Endothelial cell (in vitro differentiated cells): ENCODE measurements around the gene MVB12B. TPM values are rescaled to one million over a fixed set of nuclear protein-coding genes. Genes with fewer than 3 reads are reported as not detected.

Experiments
- DNase-seq: peaks from one replicate; pipeline ENCODE4 v3.0.0; 2021; ENCODE audit warnings: low spot score
- H3K27ac Mint-ChIP-seq: one replicate; pipeline ENCODE4 v1.8.0; 2021; ENCODE audit warnings: mixed read lengths, inconsistent platforms; ENCODE audit not compliant: unreplicated experiment
- H3K27me3 Mint-ChIP-seq: one replicate; pipeline ENCODE4 v1.8.0; 2021; ENCODE audit warnings: mild to moderate bottlenecking, moderate library complexity, mixed read lengths, inconsistent platforms; ENCODE audit not compliant: unreplicated experiment
- H3K36me3 Mint-ChIP-seq: one replicate; pipeline ENCODE4 v1.8.0; 2021; ENCODE audit warnings: mild to moderate bottlenecking, low read depth, mixed read lengths, inconsistent platforms; ENCODE audit not compliant: unreplicated experiment
- H3K4me1 Mint-ChIP-seq: one replicate; pipeline ENCODE4 v1.8.0; 2021; ENCODE audit warnings: mild to moderate bottlenecking, mixed read lengths, inconsistent platforms; ENCODE audit not compliant: unreplicated experiment
- H3K4me3 Mint-ChIP-seq: one replicate; pipeline ENCODE4 v1.8.0; 2021; ENCODE audit warnings: mild to moderate bottlenecking, mixed read lengths, inconsistent platforms; ENCODE audit not compliant: unreplicated experiment
- H3K9me3 Mint-ChIP-seq: one replicate; pipeline ENCODE4 v1.8.0; 2021; ENCODE audit warnings: mixed read lengths, inconsistent platforms; ENCODE audit not compliant: unreplicated experiment
- CTCF ChIP-seq: fragments of 200-600 bp; sonication (generic); IDR thresholded peaks from one replicate; pipeline ENCODE4 v1.5.0; 2021; ENCODE audit warnings: antibody characterized with exemption; ENCODE audit not compliant: unreplicated experiment
- total RNA-seq: library from RNA; stranded (reverse); fragmentation: NEBNext Ultra II Directional; extraction: Animal tissue kit (Norgen Biotek cat#: 25700); gene quantifications from one replicate; pipeline ENCODE4 v1.2.1, GENCODE V29; 2021; ENCODE audit not compliant: unreplicated experiment

The MVB12B gene
- total RNA-seq, 1 donor from 2014 or later = 18.8 TPM

DNA sequence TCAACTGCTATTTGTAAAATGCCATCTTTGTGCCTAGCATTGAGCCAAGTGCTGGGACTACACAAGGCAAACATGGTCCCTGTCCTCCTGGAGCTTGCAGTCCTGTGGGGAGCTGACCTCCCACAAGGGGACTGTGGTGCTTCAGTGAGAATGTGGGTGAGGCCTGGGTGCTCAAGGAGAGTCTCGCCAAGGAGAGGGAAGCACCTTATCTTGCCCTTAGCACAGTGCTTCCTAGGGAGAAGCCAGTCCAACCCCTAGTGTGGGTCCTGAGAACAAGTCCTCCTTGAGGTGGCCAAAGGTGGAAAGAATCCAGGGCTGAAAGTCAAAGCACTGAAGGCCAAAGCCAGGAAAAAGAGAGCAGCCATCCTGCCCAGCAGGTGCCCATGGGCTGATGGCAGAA, 31.1 kb upstream of the MVB12B start:
- Mint-ChIP-seq H3K9me3 (no peaks in the 10 kb centered on the region), H3K27ac (no peak overlapping the region), H3K36me3 (no peaks in the 10 kb centered on the region), H3K27me3 (peaks cover 5% of the 10 kb centered on the region), H3K4me3 (peak overlapping the region; percentile 24), H3K4me1 (no peaks in the 10 kb centered on the region)
- no peak for TF ChIP-seq CTCF
- DNase-seq = no peak

DNA sequence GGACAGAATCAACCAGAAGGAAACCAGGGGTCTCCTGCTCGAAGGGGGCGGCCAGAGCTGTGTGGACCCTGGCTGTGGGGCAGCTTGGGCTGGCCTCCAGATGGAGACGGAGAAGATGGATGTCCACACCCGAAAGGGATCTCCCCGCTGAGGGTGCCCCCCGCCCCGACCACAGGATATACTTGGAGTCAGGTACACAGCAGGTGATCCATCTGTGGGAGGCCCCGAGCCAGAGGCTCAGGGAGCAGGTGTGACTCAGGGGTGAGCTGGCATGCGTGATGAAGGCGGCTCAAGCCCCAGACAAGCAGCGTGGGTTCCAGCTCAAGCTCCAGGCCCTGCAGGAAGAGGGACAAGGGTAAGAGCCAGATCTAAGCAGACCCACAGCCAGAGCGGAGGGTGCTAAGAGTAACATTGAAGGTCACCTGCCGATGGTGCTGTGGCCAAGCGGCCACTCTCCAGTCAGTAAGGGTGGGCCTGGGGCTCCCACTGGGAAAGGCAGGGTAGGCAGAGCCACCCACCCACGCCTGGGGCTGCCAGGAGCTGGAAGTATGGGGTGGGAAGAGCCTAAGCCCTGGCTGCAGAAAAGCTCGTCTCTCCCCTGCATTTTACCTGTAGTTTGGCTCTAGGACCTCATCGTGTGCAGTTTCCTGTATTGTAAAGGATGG, 30.6 kb upstream of the MVB12B start:
- no peak overlapping the region for H3K4me3 Mint-ChIP-seq
- H3K27me3 Mint-ChIP-seq = peaks cover 5% of the 10 kb centered on the region
- no peak for TF ChIP-seq CTCF
- H3K27ac Mint-ChIP-seq = no peak overlapping the region
- DNase-seq = no peak
- H3K4me1 Mint-ChIP-seq = no peaks in the 10 kb centered on the region
- H3K36me3 Mint-ChIP-seq = no peaks in the 10 kb centered on the region
- H3K9me3 Mint-ChIP-seq = no peaks in the 10 kb centered on the region

DNA sequence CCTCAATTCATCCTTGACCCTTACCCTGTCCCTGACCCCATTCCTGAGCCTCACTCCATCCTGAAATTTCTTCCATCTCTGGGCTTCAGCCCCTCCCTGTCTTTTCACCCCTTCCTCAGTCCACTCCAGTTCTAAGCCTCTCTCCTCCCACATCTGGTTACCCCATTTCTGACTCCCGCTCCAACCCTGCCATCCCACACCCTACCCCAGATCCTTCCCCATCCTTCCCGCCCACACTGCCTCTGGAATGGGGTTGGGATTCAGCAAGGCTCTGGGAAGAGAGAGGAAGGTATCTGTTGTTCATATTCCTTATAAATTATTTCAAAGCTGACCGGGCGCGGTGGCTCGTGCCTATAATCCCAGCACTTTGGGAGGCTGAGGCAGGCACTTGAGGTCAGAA, 29.9 kb upstream of the MVB12B start:
- Mint-ChIP-seq H3K4me3 (no peak overlapping the region), H3K9me3 (no peaks in the 10 kb centered on the region), H3K36me3 (no peaks in the 10 kb centered on the region), H3K27me3 (peaks cover 5% of the 10 kb centered on the region), H3K4me1 (no peaks in the 10 kb centered on the region), H3K27ac (no peak overlapping the region)
- no peak for TF ChIP-seq CTCF
- DNase-seq = no peak

- Mint-ChIP-seq H3K9me3 (no peaks in the 10 kb centered on the region), H3K4me3 (no peak overlapping the region), H3K36me3 (no peaks in the 10 kb centered on the region), H3K4me1 (no peaks in the 10 kb centered on the region), H3K27ac (no peak overlapping the region), H3K27me3 (peaks cover 5% of the 10 kb centered on the region)
- no peak for DNase-seq
- TF ChIP-seq CTCF = no peak
Measured at GRCh38 chr9:126297661-126298060, 29.0 kb upstream of the MVB12B start.

- H3K4me3 Mint-ChIP-seq = no peak overlapping the region
- no peaks in the 10 kb centered on the region for H3K4me1 Mint-ChIP-seq
- H3K36me3 Mint-ChIP-seq = no peaks in the 10 kb centered on the region
- TF ChIP-seq CTCF = no peak
- no peak overlapping the region for H3K27ac Mint-ChIP-seq
- no peak for DNase-seq
- no peaks in the 10 kb centered on the region for H3K9me3 Mint-ChIP-seq
- H3K27me3 Mint-ChIP-seq = peaks cover 5% of the 10 kb centered on the region
Measured at GRCh38 chr9:126298063-126298801, 28.4 kb upstream of the MVB12B start.
